ENCODE results near the gene RUBCNL. TPM values are rescaled to one million over a fixed set of nuclear protein-coding genes. Genes with fewer than 3 reads are reported as not detected.

RUBCNL gene
- polyA plus RNA-seq, 2 of the 4 experiments (the other 2 are of a cell fraction) = not detected

DNA sequence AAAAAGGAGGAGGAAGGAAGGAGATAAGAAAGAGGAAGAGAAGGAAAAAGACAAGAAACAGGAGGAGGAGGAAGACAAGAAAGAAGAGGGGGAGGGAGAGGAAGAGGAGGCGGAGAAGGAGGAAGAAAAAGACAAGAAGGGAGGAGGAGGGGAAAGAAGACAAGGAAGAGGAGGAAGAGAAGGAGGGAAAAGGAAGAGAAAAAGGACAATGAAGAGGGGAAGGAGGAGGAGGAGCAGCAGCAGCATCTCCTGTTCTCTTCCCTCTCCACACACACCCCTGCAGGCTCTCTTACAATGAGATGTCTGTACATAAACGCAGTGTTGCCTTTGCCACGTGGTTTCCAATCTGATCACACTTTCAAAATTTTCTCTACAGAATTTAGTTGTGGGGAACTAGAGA lies 66.6 kb downstream of the RUBCNL start:
- Histone ChIP-seq H3K4me2 (no peak overlapping the region), H3K9me3 (no peaks in the 10 kb centered on the region), H3K4me1 (no peaks in the 10 kb centered on the region), H3K4me3 (no peak overlapping the region), H3K27ac (no peak overlapping the region)
- 42% methylated on average over 3 of the region's 3 CpGs for WGBS (ENCODE audit: missing lambda C conversion rate)
- ATAC-seq = no peak
- no peak for DNase-seq (ENCODE audit: low read depth in 1 of 2, low spot score in 1 of 2)
- ChIA-PET POLR2A (no interaction called here), CTCF (interaction anchor here (1.5 to 1.6 kb wide), 2 partner anchors 9 to 34 kb away, joined by 4 to 11 read pairs; no protein-coding TSS in a partner anchor)
- TF ChIP-seq BHLHE40 (IDR thresholded peaks at IDR 0.05; ENCODE audit: low read depth, low read length) (no peak), JUN (IDR thresholded peaks at IDR 0.05) (no peak), RARB (CRISPR knock-in tag; IDR thresholded peaks at IDR 0.05) (no peak), CHD4 (IDR thresholded peaks at IDR 0.05; ENCODE audit: borderline replicate concordance) (no peak), RAD21 (conservative IDR thresholded peaks at IDR 0.05 in 1 of 2, IDR thresholded peaks at IDR 0.05 in 1 of 2) (no peak), NR3C1 (IDR thresholded peaks at IDR 0.05) (no peak), FOSB (CRISPR knock-in tag; IDR thresholded peaks at IDR 0.05) (no peak), HOXA7 (CRISPR knock-in tag; IDR thresholded peaks at IDR 0.05) (no peak), HOXB5 (CRISPR knock-in tag; IDR thresholded peaks at IDR 0.05) (no peak), POLR2A (IDR thresholded peaks at IDR 0.05; ENCODE audit: low read length) (no peak), PHF8 (IDR thresholded peaks at IDR 0.05; ENCODE audit: borderline replicate concordance, low read depth) (no peak)
- TF ChIP-seq, protein P1, sequence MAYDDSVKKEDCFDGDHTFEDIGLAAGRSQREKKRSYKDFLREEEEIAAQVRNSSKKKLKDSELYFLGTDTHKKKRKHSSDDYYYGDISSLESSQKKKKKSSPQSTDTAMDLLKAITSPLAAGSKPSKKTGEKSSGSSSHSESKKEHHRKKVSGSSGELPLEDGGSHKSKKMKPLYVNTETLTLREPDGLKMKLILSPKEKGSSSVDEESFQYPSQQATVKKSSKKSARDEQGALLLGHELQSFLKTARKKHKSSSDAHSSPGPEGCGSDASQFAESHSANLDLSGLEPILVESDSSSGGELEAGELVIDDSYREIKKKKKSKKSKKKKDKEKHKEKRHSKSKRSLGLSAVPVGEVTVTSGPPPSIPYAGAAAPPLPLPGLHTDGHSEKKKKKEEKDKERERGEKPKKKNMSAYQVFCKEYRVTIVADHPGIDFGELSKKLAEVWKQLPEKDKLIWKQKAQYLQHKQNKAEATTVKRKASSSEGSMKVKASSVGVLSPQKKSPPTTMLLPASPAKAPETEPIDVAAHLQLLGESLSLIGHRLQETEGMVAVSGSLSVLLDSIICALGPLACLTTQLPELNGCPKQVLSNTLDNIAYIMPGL (CRISPR knock-in tag; IDR thresholded peaks at IDR 0.05; ENCODE audit: borderline replicate concordance) = no peak
- TF ChIP-seq, protein P2, sequence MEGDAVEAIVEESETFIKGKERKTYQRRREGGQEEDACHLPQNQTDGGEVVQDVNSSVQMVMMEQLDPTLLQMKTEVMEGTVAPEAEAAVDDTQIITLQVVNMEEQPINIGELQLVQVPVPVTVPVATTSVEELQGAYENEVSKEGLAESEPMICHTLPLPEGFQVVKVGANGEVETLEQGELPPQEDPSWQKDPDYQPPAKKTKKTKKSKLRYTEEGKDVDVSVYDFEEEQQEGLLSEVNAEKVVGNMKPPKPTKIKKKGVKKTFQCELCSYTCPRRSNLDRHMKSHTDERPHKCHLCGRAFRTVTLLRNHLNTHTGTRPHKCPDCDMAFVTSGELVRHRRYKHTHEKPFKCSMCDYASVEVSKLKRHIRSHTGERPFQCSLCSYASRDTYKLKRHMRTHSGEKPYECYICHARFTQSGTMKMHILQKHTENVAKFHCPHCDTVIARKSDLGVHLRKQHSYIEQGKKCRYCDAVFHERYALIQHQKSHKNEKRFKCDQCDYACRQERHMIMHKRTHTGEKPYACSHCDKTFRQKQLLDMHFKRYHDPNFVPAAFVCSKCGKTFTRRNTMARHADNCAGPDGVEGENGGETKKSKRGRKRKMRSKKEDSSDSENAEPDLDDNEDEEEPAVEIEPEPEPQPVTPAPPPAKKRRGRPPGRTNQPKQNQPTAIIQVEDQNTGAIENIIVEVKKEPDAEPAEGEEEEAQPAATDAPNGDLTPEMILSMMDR (IDR thresholded peaks at IDR 0.05) = no peak
- FAIRE-seq = no peak

DNA sequence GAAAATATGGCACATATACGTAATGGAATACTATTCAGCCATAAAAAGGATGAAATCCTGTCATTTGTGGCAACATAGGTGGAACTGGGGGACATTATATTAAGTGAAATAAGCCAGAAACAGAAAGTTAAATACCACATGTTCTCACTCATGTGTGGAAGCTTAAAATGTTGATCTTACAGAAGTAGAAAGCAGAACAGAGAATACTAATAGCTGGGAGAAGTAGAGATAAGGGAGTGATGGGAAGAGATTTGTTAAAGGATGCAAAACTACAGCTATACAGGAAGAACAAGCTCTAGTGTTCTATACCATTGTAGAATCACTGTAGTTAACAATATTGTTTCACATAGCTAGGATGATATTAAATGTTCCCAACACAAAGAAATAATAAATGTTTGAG lies 68.1 kb downstream of the RUBCNL start:
- CTCF ChIA-PET = interaction anchor here (0.8 to 1.6 kb wide), 2 partner anchors 172 to 512 kb away, joined by 3 read pairs; no protein-coding TSS in a partner anchor

More for the DNA sequence above, 68.1 kb downstream of the RUBCNL start:
- no peak overlapping the region for H3K4me2 ChIP-seq
- no peaks in the 10 kb centered on the region for H3K4me1 ChIP-seq
- WGBS (ENCODE audit: missing lambda C conversion rate) = 0% methylated on average over 1 of the region's 1 CpG
- POLR2A ChIA-PET = no interaction called here
- ATAC-seq (no peak), DNase-seq (ENCODE audit: low read depth in 1 of 2, low spot score in 1 of 2) (no peak), FAIRE-seq (no peak)
- H3K4me3 ChIP-seq = no peak overlapping the region
- TF ChIP-seq, protein P3, sequence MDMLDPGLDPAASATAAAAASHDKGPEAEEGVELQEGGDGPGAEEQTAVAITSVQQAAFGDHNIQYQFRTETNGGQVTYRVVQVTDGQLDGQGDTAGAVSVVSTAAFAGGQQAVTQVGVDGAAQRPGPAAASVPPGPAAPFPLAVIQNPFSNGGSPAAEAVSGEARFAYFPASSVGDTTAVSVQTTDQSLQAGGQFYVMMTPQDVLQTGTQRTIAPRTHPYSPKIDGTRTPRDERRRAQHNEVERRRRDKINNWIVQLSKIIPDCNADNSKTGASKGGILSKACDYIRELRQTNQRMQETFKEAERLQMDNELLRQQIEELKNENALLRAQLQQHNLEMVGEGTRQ (IDR thresholded peaks at IDR 0.05) = no peak
- TF ChIP-seq HOXB5 (CRISPR knock-in tag; IDR thresholded peaks at IDR 0.05) = no peak
- no peak for TF ChIP-seq KDM5A (IDR thresholded peaks at IDR 0.05)
- TF ChIP-seq, protein P4, sequence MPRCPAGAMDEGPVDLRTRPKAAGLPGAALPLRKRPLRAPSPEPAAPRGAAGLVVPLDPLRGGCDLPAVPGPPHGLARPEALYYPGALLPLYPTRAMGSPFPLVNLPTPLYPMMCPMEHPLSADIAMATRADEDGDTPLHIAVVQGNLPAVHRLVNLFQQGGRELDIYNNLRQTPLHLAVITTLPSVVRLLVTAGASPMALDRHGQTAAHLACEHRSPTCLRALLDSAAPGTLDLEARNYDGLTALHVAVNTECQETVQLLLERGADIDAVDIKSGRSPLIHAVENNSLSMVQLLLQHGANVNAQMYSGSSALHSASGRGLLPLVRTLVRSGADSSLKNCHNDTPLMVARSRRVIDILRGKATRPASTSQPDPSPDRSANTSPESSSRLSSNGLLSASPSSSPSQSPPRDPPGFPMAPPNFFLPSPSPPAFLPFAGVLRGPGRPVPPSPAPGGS (IDR thresholded peaks at IDR 0.05) = no peak
- TF ChIP-seq TP53 (CRISPR knock-in tag; IDR thresholded peaks at IDR 0.05) = no peak
- no peak for TF ChIP-seq HEYL (CRISPR knock-in tag; IDR thresholded peaks at IDR 0.05)
- TF ChIP-seq, protein P1 (CRISPR knock-in tag; IDR thresholded peaks at IDR 0.05; ENCODE audit: borderline replicate concordance) = no peak
- TF ChIP-seq GATA3 (IDR thresholded peaks at IDR 0.05; ENCODE audit: borderline replicate concordance) = no peak
- TF ChIP-seq ESRRA (IDR thresholded peaks at IDR 0.05; ENCODE audit: borderline replicate concordance, low read length) = no peak
- H3K9me3 ChIP-seq = no peaks in the 10 kb centered on the region
- H3K27ac ChIP-seq = no peak overlapping the region
